Measurements from ENCODE around the gene CAPS. TPM values are rescaled to one million over a fixed set of nuclear protein-coding genes. Genes with fewer than 3 reads are reported as not detected.

CAPS gene
- total RNA-seq, 1 donor from 2014 or later: 7.6 TPM

- no peak for DNase-seq
Measured at GRCh38 chr19:5910638-5910907, 3.5 kb upstream of the CAPS start.

GRCh38 chr19:5911366-5911765 is 2.7 kb upstream of the CAPS start:
- no peak for DNase-seq

DNA sequence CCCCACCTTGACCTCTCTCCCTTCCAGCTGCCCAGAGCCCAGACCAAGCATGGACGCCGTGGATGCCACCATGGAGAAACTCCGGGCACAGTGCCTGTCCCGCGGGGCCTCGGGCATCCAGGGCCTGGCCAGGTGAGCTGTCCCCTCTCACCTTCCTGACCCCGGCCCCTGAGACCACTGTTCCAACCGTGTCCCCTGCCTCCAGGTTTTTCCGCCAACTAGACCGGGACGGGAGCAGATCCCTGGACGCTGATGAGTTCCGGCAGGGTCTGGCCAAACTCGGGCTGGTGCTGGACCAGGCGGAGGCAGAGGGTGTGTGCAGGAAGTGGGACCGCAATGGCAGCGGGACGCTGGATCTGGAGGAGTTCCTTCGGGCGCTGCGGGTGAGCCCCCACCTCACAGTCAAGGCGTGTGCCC is 312 bp downstream of the CAPS start:
- DNase-seq: no peak

DNA sequence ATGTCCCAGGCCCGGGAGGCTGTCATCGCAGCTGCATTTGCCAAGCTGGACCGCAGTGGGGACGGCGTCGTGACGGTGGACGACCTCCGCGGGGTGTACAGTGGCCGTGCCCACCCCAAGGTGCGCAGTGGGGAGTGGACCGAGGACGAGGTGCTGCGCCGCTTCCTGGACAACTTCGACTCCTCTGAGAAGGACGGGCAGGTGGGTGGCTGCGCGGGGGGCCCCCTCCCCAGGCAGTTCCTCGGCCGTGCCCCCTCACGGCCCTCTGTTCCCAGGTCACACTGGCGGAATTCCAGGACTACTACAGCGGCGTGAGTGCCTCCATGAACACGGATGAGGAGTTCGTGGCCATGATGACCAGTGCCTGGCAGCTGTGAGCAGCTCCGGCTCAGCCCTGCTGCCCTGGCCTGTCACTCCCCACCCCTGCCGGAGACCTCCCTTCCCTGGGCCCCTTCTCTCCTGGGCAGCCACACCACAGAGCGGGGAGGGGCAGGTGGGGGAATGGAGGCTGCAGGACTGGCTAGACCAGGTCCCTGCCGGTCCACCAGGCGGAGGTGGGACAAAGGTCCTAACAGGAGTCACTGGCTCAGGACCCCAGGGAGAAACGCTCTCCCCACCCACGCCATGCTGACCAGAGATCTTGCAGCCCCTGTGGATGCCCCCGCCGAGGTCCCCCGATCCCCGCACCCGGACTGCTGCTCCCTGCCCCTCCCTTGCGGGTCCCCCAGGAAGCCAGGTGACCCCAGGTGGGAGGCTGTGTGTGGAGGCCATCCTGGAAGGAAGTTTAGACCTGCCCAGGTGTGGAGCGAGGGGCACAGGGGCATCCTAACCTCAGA is 1.1 kb downstream of the CAPS start:
- DNase-seq: peak; percentile 43

DNA sequence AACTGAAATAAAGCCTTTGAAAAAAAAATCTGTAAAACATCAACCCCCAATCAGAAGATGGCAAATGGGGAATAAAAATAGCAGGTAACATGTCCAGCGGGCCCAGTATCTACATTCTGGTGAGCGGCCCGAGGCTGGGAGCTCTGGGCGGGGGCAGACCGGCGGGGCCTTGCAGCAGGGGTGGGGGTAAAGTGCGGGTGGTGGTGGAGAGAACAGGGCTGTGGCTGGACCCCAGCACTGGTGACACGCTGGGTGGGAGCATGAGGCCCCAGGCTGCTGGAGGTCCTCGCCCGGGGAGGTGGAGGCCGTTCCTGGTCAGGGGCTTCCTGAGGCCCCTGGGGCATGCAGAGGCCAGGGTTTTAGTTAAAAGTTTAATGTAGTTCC is 1.7 kb downstream of the CAPS start:
- no peak for DNase-seq

- DNase-seq: no peak
Measured at GRCh38 chr19:5916181-5916708, 2.2 kb downstream of the CAPS start.

DNA sequence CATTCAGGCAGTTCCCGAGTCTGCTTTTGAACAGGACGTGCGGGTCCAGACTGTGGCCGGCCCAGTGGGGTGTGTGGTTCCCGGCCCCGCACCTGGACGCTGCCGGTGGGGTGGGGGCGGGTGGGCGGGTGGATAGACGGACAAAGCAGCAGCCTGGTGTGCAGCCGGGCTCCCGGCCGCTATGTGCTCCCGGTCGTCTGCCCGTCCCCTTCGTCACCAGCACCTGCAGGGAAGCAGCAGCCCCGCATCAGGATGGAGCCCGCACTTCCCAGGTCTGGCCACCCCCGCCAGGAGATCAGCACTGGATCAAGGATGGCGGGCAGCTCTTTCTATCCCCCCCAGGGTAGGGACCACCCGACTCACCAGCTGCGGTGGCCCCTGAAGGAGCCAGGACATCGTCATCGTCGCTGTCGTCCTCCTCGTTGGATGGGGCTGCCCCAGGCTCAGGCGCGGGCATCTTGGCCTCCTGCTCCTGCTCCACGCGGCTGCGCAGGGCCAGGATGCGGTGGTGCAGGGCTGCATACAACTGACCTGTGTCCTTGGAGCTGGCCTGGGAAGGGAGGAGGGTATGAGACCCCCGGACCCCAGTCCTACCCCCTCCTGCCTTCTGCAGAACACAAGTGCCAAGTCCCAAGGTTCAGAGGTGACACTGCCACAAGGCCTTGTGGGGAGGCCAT is 3.5 kb downstream of the CAPS start:
- DNase-seq: no peak

GRCh38 chr19:5918463-5919079 is 4.5 kb downstream of the CAPS start:
- no peak for DNase-seq

DNA sequence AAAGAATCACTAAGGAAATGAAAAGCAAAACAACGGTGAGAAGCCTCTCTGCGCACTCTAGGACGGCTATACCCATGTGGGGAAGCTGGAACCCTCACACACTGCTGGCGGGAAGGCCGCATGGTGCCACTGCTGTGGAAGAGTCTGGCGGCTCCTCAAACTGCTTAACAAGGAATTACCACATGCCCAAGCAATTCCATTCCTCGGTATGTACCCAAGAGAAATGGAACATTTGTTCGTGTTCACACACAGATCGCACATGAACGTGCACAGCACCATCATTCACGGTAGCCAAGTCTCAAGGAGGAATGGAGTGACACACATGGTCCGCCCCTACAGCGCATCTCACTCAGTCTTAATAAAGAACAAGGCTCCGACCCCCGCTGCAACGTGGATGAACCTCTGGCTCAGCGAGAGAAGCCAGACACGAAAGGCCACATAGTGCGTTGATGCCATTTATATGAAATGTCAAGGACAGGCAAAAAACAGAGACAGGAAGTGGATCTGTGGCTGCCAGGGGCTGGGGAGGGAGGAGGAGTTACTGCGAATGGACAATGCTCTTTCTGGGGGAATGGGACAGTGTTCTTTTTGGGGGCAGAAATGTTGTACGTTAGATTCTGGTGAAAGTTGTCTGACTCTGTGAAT is 7.6 kb downstream of the CAPS start:
- no peak for DNase-seq

- no peak for DNase-seq
Measured at GRCh38 chr19:5922161-5922545, 8.1 kb downstream of the CAPS start.

DNA sequence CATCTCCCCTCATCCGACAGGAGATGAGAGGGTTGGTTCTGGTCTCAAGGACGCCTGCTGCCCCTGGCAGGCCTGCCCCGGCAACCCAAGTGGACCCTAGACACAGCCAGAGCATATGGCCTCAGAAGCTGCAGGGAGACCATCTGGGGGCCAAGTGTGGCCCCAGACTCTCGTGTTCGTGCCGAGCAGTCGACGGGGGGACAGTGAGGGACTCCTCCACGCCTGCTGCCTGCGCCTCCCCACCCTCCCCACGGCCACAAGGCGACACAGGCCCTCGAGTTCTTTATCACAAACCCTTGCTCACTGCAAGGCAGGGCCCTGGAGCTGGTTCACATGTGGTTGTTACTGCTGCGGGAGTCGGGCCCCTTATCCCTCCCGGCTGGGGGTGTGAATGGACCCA is 9.3 kb downstream of the CAPS start:
- DNase-seq: no peak

DNA sequence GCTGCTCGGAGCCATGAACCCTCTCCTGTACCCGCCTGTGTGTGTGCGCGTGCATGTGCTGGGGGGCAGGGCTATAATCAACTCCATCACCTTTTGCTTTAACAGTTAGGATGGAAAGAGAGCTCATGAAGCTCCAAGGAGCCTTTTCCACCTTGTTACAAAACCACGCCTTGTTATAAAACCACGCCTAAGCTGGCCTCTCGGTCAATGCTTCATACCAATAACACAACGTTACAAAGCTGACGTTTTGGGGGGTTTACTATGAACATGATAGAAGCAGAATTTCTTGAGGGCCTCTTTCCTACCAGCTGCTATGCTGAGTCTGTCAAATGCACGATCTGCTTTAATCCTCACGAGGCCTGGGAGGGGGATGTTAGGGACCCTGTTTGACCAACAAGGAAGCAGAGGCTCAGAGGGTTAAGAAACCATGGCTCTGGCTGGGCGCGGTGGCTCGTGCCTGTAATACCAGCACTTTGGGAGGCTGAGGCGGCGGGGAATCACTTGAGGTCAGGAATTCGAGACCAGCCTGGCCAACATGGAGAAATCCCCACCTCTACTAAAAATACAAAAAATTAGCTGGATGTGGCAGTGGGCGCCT is 11.9 kb downstream of the CAPS start:
- DNase-seq: no peak

- peak; percentile 74 for DNase-seq
Measured at GRCh38 chr19:5926641-5927440, 12.8 kb downstream of the CAPS start.

GRCh38 chr19:5927441-5927821 is 13.4 kb downstream of the CAPS start:
- no peak for DNase-seq

DNA sequence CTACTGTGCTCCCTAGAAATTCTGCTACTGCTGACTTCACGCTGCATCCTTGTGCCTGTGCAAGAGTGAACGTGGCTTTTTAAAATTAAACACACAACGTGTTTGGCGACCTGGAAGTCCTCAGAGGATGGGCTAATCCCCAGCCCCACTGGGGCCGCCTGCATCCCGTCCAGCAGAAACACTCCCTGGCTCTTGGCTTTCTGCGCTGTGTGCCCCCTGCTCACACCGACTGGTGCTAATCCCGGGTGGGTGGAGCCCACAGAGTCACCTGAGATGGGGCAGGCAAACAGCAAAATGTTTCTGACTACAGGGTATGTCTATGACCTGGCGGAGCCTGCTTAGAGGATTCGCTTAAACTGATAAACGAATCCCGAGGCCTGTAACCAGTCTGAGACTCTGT is 15.1 kb downstream of the CAPS start:
- DNase-seq: no peak

- DNase-seq: no peak
Measured at GRCh38 chr19:5929625-5930024, 15.6 kb downstream of the CAPS start.

DNA sequence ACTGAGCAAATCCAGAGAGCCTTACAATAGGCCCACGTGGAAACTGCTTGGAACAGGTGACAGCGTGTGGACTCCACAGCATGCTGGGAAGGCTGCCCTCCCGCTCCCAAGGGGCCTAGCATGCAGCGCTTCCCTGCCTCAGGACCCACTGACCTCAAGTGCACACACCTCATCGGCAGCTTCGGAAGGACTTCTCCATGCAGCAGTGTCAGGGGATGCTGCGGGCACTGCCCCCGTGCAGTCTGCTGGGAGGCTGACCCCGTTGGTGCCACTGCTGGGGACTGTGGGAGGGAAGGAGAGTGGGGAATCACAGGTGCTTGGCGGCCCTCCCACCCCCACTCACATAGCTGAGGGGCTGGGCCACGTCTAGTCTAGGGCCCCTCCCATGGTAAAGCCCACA is 17.2 kb downstream of the CAPS start:
- no peak for DNase-seq

DNA sequence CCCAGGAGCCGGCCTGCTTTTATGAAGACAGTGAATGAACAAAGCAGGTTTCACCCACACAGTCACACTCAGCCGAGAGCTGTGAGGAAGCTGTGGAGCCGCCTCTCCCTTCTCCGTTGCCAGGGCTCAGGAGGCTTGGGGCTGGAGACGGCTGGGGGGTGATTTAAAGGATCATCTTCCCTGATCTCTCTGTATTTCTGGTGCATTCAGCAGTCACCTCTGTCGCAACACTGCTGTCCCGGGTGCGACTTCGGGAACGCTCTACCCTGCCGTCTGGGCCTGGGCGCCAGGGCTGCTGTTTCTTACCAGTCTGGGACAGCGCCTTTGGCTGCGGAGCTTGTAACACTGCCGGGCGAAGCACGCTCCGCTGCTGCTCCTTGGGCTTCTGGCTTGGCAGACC is 18.1 kb downstream of the CAPS start:
- DNase-seq: no peak

DNA sequence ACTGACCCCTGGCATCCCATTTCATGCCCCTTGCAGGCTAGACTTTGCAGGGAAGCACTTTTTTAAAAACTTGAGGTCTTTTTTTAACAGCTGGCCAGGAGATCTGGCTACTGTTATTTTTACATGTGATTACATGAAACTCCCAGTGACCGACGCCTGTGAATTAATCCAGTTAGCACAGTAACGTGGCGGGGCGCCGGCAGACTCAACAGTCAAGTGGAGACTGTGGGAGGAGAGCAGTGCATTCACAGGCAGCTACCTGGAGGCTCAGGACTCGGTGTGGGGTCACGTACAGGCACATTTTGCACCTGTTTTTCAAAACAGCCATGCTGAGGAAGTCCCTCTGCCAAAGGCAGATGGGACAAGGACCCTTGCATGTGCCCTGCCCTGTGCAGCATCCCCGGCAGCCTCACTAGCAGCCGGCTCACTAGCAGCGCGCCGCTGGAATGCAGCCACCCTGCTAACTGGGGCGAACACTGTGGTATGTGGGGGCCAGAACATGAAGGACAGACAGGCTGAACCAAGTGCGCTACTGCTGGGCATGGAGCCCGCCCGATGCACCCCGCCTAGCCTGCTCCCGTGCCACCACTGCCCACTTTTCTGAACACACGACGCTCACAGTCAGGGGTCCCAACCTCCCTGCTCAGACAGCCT is 18.7 kb downstream of the CAPS start:
- DNase-seq: no peak

GRCh38 chr19:5933391-5934068 is 19.5 kb downstream of the CAPS start:
- DNase-seq: no peak

GRCh38 chr19:5934069-5934401 is 20.0 kb downstream of the CAPS start:
- DNase-seq: no peak
